Stimulated activated CD4-positive, alpha-beta T cell treated with anti-CD3 and anti-CD28 coated beads, Interleukin-12 subunit alpha, Interleukin-12 subunit beta, amount 100 ng/mL, for 24 hours (primary cell): ENCODE measurements around the gene PIK3CD.

Experiments
- DNase-seq, 2 experiments: peaks; one replicate each; pipeline ENCODE4 v3.0.0-alpha.2; 2020; ENCODE audit warnings: low read depth in 2 of 2

Gene PIK3CD

GRCh38 chr1:9717193-9718005, 65.9 kb downstream of the PIK3CD start:
- peak; percentile 67 to 74 for DNase-seq

- DNase-seq: no peak
These were observed 66.6 kb downstream of the PIK3CD start for GRCh38 chr1:9718006-9718680.

GRCh38 chr1:9719978-9720722, 68.6 kb downstream of the PIK3CD start:
- no peak for DNase-seq

GRCh38 chr1:9720785-9721605, 69.5 kb downstream of the PIK3CD start:
- DNase-seq: no peak

- peak; percentile 60 to 71 for DNase-seq
These were observed 70.3 kb downstream of the PIK3CD start for GRCh38 chr1:9721606-9722377.

GRCh38 chr1:9722378-9722749, 70.8 kb downstream of the PIK3CD start:
- DNase-seq: no peak

- DNase-seq: no peak
These were observed 71.7 kb downstream of the PIK3CD start for GRCh38 chr1:9723068-9723805.

GRCh38 chr1:9723926-9724325, 72.4 kb downstream of the PIK3CD start:
- DNase-seq: no peak

- DNase-seq: peak; percentile 47 to 60
These were observed 73.4 kb downstream of the PIK3CD start for GRCh38 chr1:9724706-9725476.

GRCh38 chr1:9726406-9726805, 74.9 kb downstream of the PIK3CD start:
- DNase-seq: no peak

- DNase-seq: no peak
These were observed 75.5 kb downstream of the PIK3CD start for GRCh38 chr1:9726905-9727595.

- DNase-seq: peak; percentile 47 to 58
These were observed 77.1 kb downstream of the PIK3CD start for GRCh38 chr1:9728451-9729295.

GRCh38 chr1:9729523-9729922, 78.0 kb downstream of the PIK3CD start:
- DNase-seq: no peak

- DNase-seq: no peak
These were observed 78.8 kb downstream of the PIK3CD start for GRCh38 chr1:9730096-9730901.

GRCh38 chr1:9731051-9731537, 79.6 kb downstream of the PIK3CD start:
- DNase-seq: no peak

GRCh38 chr1:9731561-9731960, 80.0 kb downstream of the PIK3CD start:
- no peak for DNase-seq
